ENCODE data around the gene TSFM. TPM values are rescaled to one million over a fixed set of nuclear protein-coding genes. Genes with fewer than 3 reads are reported as not detected.
A peak's percentile ranks its signal among the peaks of the same experiment; 100 is the strongest.

The TSFM gene
- total RNA-seq, 1 donor from 2014 or later, result 18.1 TPM

DNA sequence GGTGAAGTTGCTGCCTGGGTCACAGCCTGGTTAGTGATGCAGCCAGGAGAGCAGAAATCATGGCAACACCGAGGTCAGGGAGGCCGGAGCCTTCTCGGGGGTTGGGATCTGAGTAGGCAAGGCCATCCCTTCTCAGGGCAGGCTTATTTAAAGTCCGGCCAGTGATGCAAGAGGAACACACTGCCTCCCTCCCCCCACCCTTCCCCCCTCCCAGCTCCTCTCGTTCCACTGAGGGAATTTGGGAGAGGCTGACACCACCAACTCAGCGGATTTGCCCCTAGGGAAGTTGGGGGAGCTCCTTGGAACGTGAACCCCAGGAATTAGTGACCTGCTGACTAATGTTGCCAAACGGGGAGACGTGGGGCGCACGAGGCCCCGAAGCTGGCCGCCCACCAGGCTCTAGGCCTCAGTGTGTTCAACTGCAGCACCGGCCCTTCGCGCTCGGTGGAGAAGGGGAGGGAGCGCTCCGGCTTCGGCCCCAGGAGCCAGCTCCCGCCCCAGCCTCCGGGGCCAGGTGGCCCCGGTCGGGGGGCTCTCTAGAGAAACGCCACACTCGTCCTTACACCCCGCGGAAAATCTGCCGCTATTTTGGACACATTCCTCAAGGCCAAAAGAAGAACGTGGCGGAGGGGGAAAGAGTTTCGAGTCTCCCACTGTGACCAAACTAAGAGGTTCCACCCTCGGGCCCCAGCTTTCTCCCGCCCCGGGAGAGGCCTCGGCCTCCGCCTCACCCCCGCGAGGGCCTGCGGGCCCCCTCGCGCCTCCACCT, 62.3 kb downstream of the TSFM start:
- no peaks in the 10 kb centered on the region for H3K9me3 ChIP-seq (ENCODE audit: low read depth)
- peaks cover 58% of the 10 kb centered on the region for H3K4me1 Mint-ChIP-seq
- H3K79me2 ChIP-seq (ENCODE audit: low read depth), result peaks cover 64% of the 10 kb centered on the region
- H3K4me1 ChIP-seq, result peaks cover 46% of the 10 kb centered on the region
- peak overlapping the region; percentile 95 for H3K4me3 ChIP-seq
- peaks cover 60% of the 10 kb centered on the region for H4K20me1 ChIP-seq (ENCODE audit: low read depth)
- peaks cover 3% of the 10 kb centered on the region for H3K27me3 Mint-ChIP-seq (ENCODE audit: insufficient read depth, low read depth)
- H3K27ac Mint-ChIP-seq, result peak overlapping the region; percentile 60
- peaks cover 40% of the 10 kb centered on the region for H3F3A ChIP-seq (ENCODE audit: low read depth)
- peak overlapping the region; percentile 98 for H3K9ac ChIP-seq
- peak overlapping the region; percentile 46 for H3K27ac ChIP-seq
- peak overlapping the region; percentile 92 for H3K4me3 Mint-ChIP-seq
- peak overlapping the region; percentile 80 for H3K4me2 ChIP-seq
- no peaks in the 10 kb centered on the region for H3K36me3 ChIP-seq
- TF ChIP-seq CTCF (IDR thresholded peaks at IDR 0.05), result no peak
- no peak for TF ChIP-seq EZH2phosphoT487 (IDR thresholded peaks at IDR 0.05)
- no peak for TF ChIP-seq EZH2 (IDR thresholded peaks at IDR 0.05)
- no peak overlapping the region for H2AFZ ChIP-seq (replicated peaks)
- no peaks in the 10 kb centered on the region for H3K27me3 ChIP-seq
- H3K36me3 Mint-ChIP-seq, result no peaks in the 10 kb centered on the region
- peak; percentile 73 for DNase-seq (ENCODE audit: low spot score)
- H3K9me3 Mint-ChIP-seq, result no peaks in the 10 kb centered on the region

DNA sequence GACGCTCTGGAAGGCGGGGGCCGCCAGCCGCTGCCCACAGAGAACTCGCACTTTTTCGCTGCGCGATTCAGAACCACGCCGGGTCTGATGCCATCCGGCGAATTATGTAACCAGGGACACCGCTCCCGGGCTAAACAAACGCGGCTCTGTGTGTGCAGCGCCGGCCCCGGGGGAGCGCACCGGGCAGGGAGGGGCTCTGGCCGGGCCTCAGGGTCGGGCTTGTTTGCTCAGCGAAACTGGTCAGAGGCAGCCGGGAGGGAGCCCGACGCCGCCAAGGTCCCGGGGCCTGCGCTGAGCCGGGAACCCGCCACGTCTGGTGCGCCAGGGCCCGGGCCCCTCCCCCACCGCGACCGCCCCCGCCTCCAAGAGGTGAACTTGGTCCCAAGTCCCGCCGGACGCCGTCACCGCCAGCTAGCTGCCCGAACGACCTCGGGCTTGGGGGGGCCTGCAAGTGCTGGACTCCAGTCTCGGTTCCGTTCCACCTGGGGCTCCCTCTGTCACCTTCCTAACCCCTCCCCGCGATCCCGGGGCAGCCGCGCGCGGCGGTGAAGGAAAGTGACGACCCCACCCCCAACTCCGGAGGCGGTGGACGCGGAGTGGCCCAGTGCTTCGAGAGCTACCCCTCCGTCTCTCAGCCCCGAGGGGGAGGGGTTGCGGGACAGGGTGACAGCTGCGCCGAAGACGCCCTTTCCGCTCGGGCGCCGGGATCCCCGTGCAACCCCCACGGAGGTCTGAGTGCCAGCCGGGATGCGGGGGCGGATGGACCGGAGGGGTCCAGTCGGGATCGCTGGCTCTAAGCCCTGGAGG, 63.1 kb downstream of the TSFM start:
- no peak for TF ChIP-seq EZH2phosphoT487 (IDR thresholded peaks at IDR 0.05)
- TF ChIP-seq CTCF (IDR thresholded peaks at IDR 0.05), result no peak
- TF ChIP-seq EZH2 (IDR thresholded peaks at IDR 0.05), result no peak
- Histone ChIP-seq H3K27ac (peak overlapping the region; percentile 100), H3K79me2 (ENCODE audit: low read depth) (peaks cover 56% of the 10 kb centered on the region), H4K20me1 (ENCODE audit: low read depth) (peaks cover 53% of the 10 kb centered on the region), H3K4me2 (peak overlapping the region; percentile 80), H3K27me3 (no peaks in the 10 kb centered on the region), H3K9me3 (ENCODE audit: low read depth) (no peaks in the 10 kb centered on the region), H3K4me3 (peak overlapping the region; percentile 95), H2AFZ (replicated peaks) (no peak overlapping the region), H3K9ac (peak overlapping the region; percentile 98), H3K36me3 (no peaks in the 10 kb centered on the region), H3K4me1 (peaks cover 39% of the 10 kb centered on the region), H3F3A (ENCODE audit: low read depth) (peaks cover 40% of the 10 kb centered on the region)
- peak overlapping the region; percentile 60 for H3K27ac Mint-ChIP-seq
- peak overlapping the region; percentile 92 for H3K4me3 Mint-ChIP-seq
- H3K27me3 Mint-ChIP-seq (ENCODE audit: insufficient read depth, low read depth), result peaks cover 4% of the 10 kb centered on the region
- DNase-seq (ENCODE audit: low spot score), result peak; percentile 83
- no peaks in the 10 kb centered on the region for H3K36me3 Mint-ChIP-seq
- no peaks in the 10 kb centered on the region for H3K9me3 Mint-ChIP-seq
- H3K4me1 Mint-ChIP-seq, result peaks cover 50% of the 10 kb centered on the region

DNA sequence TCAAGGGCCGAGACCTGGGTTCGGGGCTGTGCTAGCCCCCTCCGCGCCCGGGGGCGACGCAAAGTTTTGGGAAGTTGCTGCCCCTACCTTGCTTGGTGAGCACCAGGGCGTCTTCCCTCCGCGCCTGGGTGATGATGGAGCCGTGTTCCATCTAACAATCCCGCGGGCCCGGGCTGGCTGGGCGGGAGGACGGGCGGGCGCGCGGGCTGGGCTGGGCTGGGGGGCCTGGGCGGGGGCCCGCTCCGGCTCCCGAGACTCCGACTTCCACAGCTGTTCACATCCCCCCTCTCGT, 63.6 kb downstream of the TSFM start:
- TF ChIP-seq EZH2 (IDR thresholded peaks at IDR 0.05) (no peak), CTCF (IDR thresholded peaks at IDR 0.05) (no peak), EZH2phosphoT487 (IDR thresholded peaks at IDR 0.05) (no peak)
- peaks cover 41% of the 10 kb centered on the region for H3F3A ChIP-seq (ENCODE audit: low read depth)
- no peak overlapping the region for H3K27ac Mint-ChIP-seq
- no peaks in the 10 kb centered on the region for H3K9me3 ChIP-seq (ENCODE audit: low read depth)
- H3K4me1 Mint-ChIP-seq, result peaks cover 48% of the 10 kb centered on the region
- no peaks in the 10 kb centered on the region for H3K9me3 Mint-ChIP-seq
- no peaks in the 10 kb centered on the region for H3K36me3 ChIP-seq
- peaks cover 37% of the 10 kb centered on the region for H3K4me1 ChIP-seq
- H3K27ac ChIP-seq, result peak overlapping the region; percentile 100
- no peak for DNase-seq (ENCODE audit: low spot score)
- peak overlapping the region; percentile 95 for H3K4me3 ChIP-seq
- H3K79me2 ChIP-seq (ENCODE audit: low read depth), result peaks cover 51% of the 10 kb centered on the region
- peak overlapping the region; percentile 98 for H2AFZ ChIP-seq (replicated peaks)
- no peaks in the 10 kb centered on the region for H3K36me3 Mint-ChIP-seq
- peak overlapping the region; percentile 80 for H3K4me2 ChIP-seq
- peak overlapping the region; percentile 98 for H3K9ac ChIP-seq
- peak overlapping the region; percentile 92 for H3K4me3 Mint-ChIP-seq
- H4K20me1 ChIP-seq (ENCODE audit: low read depth), result peaks cover 47% of the 10 kb centered on the region
- H3K27me3 Mint-ChIP-seq (ENCODE audit: insufficient read depth, low read depth), result peaks cover 7% of the 10 kb centered on the region
- H3K27me3 ChIP-seq, result peaks cover under 1% of the 10 kb centered on the region
